Ishikawa (cell line): ENCODE results near the gene WNT5B.

Experiments used
- EP300 ChIP-seq: IDR thresholded peaks from 2 replicates; pipeline ENCODE4 v1.6.1; 2012; ENCODE audit warnings: borderline replicate concordance
- RAD21 ChIP-seq: IDR thresholded peaks from 2 replicates; pipeline ENCODE4 v1.6.1; 2012; ENCODE audit warnings: low read depth
- TAF1 ChIP-seq: IDR thresholded peaks from 2 replicates; pipeline ENCODE4 v1.6.1; 2012; ENCODE audit warnings: low read depth, mild to moderate bottlenecking
- TEAD4 ChIP-seq: IDR thresholded peaks from 2 replicates; pipeline ENCODE4 v1.6.1; 2012
- TF ChIP-seq, protein P1 (sequence below): IDR thresholded peaks from 2 replicates; pipeline ENCODE4 v1.6.1; 2012
- TF ChIP-seq, protein P2 (sequence below): IDR thresholded peaks from 2 replicates; pipeline ENCODE4 v1.6.1; 2012

DNA sequence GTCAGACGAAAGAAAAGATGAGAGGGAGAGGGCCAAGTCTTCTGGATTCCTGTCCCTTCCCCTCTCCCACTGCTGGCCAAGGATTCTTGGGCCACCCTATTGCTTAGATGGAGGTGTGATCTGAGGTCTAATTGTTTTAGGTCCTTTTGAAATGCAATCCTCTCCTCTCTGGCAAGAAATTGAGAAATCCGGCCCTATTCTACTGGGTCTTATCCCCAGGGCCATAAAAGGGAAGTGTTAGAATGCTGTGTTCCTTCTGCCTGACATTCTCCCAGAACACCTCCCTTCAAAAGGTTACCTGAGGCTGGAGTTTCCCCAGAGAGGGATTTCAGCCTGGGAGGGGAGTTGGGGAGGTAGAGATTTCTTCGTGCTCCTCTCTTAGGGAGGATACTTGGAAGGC, 4.4 kb downstream of the WNT5B start:
- TF ChIP-seq TAF1 (no peak), EP300 (no peak), RAD21 (no peak), TEAD4 (no peak)
- TF ChIP-seq, protein P1, sequence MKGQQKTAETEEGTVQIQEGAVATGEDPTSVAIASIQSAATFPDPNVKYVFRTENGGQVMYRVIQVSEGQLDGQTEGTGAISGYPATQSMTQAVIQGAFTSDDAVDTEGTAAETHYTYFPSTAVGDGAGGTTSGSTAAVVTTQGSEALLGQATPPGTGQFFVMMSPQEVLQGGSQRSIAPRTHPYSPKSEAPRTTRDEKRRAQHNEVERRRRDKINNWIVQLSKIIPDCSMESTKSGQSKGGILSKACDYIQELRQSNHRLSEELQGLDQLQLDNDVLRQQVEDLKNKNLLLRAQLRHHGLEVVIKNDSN, result no peak
- TF ChIP-seq, protein P2, sequence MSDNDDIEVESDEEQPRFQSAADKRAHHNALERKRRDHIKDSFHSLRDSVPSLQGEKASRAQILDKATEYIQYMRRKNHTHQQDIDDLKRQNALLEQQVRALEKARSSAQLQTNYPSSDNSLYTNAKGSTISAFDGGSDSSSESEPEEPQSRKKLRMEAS, result no peak
